Measurements from ENCODE around the gene UBE4B.

- TF ChIP-seq EP300 (IDR thresholded peaks at IDR 0.05; ENCODE audit: borderline replicate concordance in 1 of 2, control insufficient read depth in 1 of 2, low read depth in 2 of 2, low read length in 2 of 2) (no peak), FOXM1 (IDR thresholded peaks at IDR 0.05; ENCODE audit: low read depth, low read length) (no peak), SMC3 (IDR thresholded peaks at IDR 0.05; ENCODE audit: borderline replicate concordance, low read length) (no peak), POLR2A (IDR thresholded peaks at IDR 0.05; ENCODE audit: low read depth, low read length) (no peak), MXI1 (IDR thresholded peaks at IDR 0.05; ENCODE audit: low read depth, low read length) (no peak), CEBPB (IDR thresholded peaks at IDR 0.05; ENCODE audit: borderline replicate concordance in 1 of 2, low read depth in 2 of 2, low read length in 2 of 2) (no peak), EZH2 (IDR thresholded peaks at IDR 0.05; ENCODE audit: borderline replicate concordance, control insufficient read depth, low read depth, low read length) (no peak), YY1 (IDR thresholded peaks at IDR 0.05; ENCODE audit: low read depth, low read length) (no peak), RAD51 (IDR thresholded peaks at IDR 0.05) (no peak), USF2 (IDR thresholded peaks at IDR 0.05; ENCODE audit: borderline replicate concordance, low read depth, low read length) (no peak), BCL11A (IDR thresholded peaks at IDR 0.05; ENCODE audit: low read depth, low read length) (no peak)
- TF ChIP-seq, protein P1, sequence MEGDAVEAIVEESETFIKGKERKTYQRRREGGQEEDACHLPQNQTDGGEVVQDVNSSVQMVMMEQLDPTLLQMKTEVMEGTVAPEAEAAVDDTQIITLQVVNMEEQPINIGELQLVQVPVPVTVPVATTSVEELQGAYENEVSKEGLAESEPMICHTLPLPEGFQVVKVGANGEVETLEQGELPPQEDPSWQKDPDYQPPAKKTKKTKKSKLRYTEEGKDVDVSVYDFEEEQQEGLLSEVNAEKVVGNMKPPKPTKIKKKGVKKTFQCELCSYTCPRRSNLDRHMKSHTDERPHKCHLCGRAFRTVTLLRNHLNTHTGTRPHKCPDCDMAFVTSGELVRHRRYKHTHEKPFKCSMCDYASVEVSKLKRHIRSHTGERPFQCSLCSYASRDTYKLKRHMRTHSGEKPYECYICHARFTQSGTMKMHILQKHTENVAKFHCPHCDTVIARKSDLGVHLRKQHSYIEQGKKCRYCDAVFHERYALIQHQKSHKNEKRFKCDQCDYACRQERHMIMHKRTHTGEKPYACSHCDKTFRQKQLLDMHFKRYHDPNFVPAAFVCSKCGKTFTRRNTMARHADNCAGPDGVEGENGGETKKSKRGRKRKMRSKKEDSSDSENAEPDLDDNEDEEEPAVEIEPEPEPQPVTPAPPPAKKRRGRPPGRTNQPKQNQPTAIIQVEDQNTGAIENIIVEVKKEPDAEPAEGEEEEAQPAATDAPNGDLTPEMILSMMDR (IDR thresholded peaks at IDR 0.05 in 2 of 3, conservative IDR thresholded peaks at IDR 0.05 in 1 of 3; ENCODE audit: control insufficient read depth in 2 of 3, extremely low read depth in 1 of 3, insufficient read depth in 1 of 3, low read depth in 3 of 3, low read length in 3 of 3), result no peak
- TF ChIP-seq, protein P2, sequence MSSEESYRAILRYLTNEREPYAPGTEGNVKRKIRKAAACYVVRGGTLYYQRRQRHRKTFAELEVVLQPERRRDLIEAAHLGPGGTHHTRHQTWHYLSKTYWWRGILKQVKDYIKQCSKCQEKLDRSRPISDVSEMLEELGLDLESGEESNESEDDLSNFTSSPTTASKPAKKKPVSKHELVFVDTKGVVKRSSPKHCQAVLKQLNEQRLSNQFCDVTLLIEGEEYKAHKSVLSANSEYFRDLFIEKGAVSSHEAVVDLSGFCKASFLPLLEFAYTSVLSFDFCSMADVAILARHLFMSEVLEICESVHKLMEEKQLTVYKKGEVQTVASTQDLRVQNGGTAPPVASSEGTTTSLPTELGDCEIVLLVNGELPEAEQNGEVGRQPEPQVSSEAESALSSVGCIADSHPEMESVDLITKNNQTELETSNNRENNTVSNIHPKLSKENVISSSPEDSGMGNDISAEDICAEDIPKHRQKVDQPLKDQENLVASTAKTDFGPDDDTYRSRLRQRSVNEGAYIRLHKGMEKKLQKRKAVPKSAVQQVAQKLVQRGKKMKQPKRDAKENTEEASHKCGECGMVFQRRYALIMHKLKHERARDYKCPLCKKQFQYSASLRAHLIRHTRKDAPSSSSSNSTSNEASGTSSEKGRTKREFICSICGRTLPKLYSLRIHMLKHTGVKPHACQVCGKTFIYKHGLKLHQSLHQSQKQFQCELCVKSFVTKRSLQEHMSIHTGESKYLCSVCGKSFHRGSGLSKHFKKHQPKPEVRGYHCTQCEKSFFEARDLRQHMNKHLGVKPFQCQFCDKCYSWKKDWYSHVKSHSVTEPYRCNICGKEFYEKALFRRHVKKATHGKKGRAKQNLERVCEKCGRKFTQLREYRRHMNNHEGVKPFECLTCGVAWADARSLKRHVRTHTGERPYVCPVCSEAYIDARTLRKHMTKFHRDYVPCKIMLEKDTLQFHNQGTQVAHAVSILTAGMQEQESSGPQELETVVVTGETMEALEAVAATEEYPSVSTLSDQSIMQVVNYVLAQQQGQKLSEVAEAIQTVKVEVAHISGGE (CRISPR knock-in tag; IDR thresholded peaks at IDR 0.05), result no peak
These were observed 47.8 kb downstream of the UBE4B start for GRCh38 chr1:10080523-10080922.
